ENCODE measurements around the gene ZNF70. TPM values are rescaled to one million over a fixed set of nuclear protein-coding genes. Genes with fewer than 3 reads are reported as not detected.

ZNF70 gene
- total and polyA plus RNA-seq, 2 of the 13 experiments (the other 11 are each of a cell fraction or from before 2014, with no cell fraction given), result 0.62 to 3.6 TPM

- FAIRE-seq, result no peak
- DNase-seq (ENCODE audit: low spot score), result no peak
- 100% methylated on average over 2 of the region's 4 CpGs for WGBS (ENCODE audit: low lambda C conversion rate)
- in situ Hi-C loops (cut with HindIII; ENCODE audit: extremely low pct_ligation_motif_present, low pct_unique_long_range_greater_than_20kb), result no loop called here
- TF ChIP-seq KMT2A (CRISPR knock-in tag; IDR thresholded peaks at IDR 0.05), result no peak
- no peak for TF ChIP-seq RCOR2 (CRISPR knock-in tag; IDR thresholded peaks at IDR 0.05)
- no peak for TF ChIP-seq ZNF101 (CRISPR knock-in tag; IDR thresholded peaks at IDR 0.05; ENCODE audit: borderline replicate concordance, low read depth)
- no peak for TF ChIP-seq ARHGAP35 (CRISPR knock-in tag; IDR thresholded peaks at IDR 0.05; ENCODE audit: borderline replicate concordance)
- TF ChIP-seq POGK (CRISPR knock-in tag; conservative IDR thresholded peaks at IDR 0.05), result no peak
- no peak for TF ChIP-seq ZNF792 (CRISPR knock-in tag; IDR thresholded peaks at IDR 0.05)
- no peak for TF ChIP-seq ARNTL (CRISPR knock-in tag; IDR thresholded peaks at IDR 0.05)
- TF ChIP-seq ARNT2 (CRISPR knock-in tag; IDR thresholded peaks at IDR 0.05; ENCODE audit: low read depth), result no peak
- TF ChIP-seq ARNT (IDR thresholded peaks at IDR 0.05), result no peak
- TF ChIP-seq KDM4B (CRISPR knock-in tag; IDR thresholded peaks at IDR 0.05), result no peak
- no peak for TF ChIP-seq ZSCAN29 (CRISPR knock-in tag; conservative IDR thresholded peaks at IDR 0.05)
- TF ChIP-seq ZNF484 (CRISPR knock-in tag; IDR thresholded peaks at IDR 0.05; ENCODE audit: borderline replicate concordance, low read depth), result no peak
- TF ChIP-seq ELF1 (CRISPR knock-in tag; IDR thresholded peaks at IDR 0.05), result no peak
- no peak for TF ChIP-seq MXI1 (IDR thresholded peaks at IDR 0.05; ENCODE audit: borderline replicate concordance, low read depth, low read length)
- no peak for TF ChIP-seq RNF219 (CRISPR knock-in tag; IDR thresholded peaks at IDR 0.05)
- Histone ChIP-seq H3K9me3 (ENCODE audit: low read length) (no peaks in the 10 kb centered on the region), H3K4me1 (ENCODE audit: insufficient read depth, low read length) (peaks cover 17% of the 10 kb centered on the region), H3K4me2 (ENCODE audit: low read depth, low read length) (no peak overlapping the region), H3K9ac (ENCODE audit: insufficient read depth, low read depth, low read length) (no peak overlapping the region), H3K79me2 (ENCODE audit: insufficient read depth, low read length) (peaks cover 18% of the 10 kb centered on the region), H3K27ac (ENCODE audit: extremely low read length, insufficient read depth, low read length) (no peak overlapping the region), H3K36me3 (replicated peaks in 1 of 2; ENCODE audit: control insufficient read depth in 1 of 2, insufficient read depth in 2 of 2, low read length in 2 of 2) (peaks cover 21 to 75% of the 10 kb centered on the region in 2 experiments; a peak in 4 of 5 replicates), H4K20me1 (ENCODE audit: insufficient read depth, low read length) (no peaks in the 10 kb centered on the region), H3K27me3 (ENCODE audit: control insufficient read depth in 1 of 2, insufficient read depth in 2 of 2, low read length in 2 of 2) (no peaks in the 10 kb centered on the region), H3K4me3 (replicated peaks in 1 of 3; ENCODE audit: insufficient read depth in 1 of 3, low read depth in 2 of 3, low read length in 3 of 3) (no peak overlapping the region), H2AFZ (ENCODE audit: low read length) (no peak overlapping the region)
- ChIA-PET POLR2A (no interaction called here), CTCF (ENCODE audit: low intra/inter-chr PET ratio, low total read pairs) (no interaction called here)
- no peak for ATAC-seq
- no TSS peak for BruUV-seq (replicated peaks)
- intact Hi-C loops (cut with micrococcal nuclease; ENCODE audit: unreplicated experiment), result no loop called here
These were observed 52.8 kb downstream of the ZNF70 start for GRCh38 chr22:23698094-23698493.
